NOMO-1 treated with dmso at 0.1 percent for 144 hours (cell line): Measurements from ENCODE around the gene CACNA1C.

Experiments used
- DNase-seq: peaks from one replicate; lab custom pipeline; 2025; ENCODE audit not compliant: unreplicated experiment; lab: John Stamatoyannopoulos, UW

CACNA1C gene

GRCh38 chr12:2493086-2493485 lies 440.3 kb downstream of the CACNA1C start:
- no peak for DNase-seq

DNA sequence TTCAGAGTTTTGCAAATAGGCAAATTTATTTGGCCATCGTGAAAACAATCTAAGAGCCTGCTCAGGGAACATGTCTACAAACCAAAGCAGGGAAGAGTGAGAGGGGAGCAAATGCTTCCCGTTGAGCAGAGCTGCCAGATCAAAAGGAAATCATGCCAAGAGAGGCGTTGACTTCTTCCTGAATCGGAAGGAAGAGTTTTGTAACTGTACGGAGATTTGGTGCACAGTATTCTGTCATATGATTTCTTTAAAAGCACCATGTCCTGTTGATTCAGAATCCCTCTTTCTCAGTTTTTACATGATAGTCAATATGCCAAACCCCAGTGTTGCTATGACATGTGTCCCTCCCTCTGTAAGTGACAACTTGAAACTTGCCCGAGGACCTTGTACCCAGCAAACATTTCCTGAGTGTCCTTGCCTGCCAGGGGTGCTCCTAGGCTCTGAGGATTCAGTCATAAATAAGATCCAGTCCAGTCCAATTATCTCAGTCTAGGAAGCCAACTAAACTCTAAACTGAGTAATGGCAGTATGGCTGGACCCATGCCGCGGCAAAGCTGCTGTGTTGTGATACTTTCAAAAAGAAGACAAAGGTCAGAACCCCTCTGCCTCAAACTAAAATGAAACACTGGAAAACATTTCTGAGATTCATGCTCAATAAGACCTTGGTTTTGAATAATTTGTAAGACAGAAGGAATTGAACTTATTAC lies 441.9 kb downstream of the CACNA1C start:
- no peak for DNase-seq

DNA sequence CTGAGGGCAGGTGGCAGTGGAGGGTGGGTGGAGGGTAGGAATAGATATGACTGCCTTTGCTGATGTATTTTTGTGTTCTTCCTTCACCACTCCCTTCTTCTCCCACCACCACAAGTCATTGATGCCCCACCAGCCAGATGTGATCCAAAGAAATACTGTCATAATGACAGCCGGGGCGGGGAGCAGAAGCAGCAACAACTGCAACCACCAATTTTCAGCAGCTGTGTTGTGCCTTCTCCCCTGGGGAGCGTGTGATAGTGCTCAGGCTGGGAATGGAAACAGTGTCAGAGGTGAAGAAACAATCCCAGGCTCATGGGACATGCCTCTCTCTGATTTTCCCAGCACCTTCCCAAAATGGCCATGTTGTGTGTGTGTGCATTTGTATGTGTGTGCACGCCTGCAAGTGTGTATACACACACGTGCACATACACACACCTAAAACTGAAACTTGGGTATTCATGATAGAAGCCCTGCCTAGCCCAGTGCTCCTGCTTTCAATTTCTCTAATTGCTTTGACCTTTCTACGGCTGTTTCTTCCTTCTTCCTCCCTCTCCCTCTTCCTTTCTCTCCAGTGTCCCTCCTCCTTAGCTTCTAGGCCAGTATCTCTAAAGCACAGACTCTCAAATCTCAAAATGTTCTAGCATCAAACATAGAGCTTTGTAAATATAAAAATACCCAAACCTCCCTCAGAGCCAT lies 442.8 kb downstream of the CACNA1C start:
- DNase-seq = no peak

DNA sequence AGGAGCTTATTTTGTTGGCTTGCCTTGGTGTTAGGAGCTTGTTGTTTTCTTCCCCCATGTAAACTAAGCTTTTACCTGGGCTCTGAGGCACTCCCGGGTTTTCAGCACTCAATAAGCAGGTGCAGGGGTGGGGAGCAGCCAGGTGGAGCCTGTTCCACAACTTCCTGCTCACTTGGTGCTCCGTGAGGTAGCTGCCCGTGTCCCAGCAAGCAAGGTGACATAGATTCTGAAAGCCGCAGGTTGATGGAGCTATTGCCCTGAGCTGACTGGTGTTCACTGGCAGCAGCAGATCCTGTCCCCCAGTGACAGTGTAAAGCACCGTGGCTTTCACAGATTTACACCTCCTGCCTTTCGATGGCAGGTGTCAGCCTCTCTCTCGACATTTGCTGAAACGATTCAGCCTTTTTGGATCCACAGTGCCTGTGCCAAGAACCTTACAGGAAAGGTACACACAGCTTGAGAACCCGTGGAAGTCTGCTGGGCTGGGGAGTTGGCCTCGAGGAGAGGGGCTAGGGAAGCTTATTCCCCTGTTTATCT lies 446.2 kb downstream of the CACNA1C start:
- no peak for DNase-seq

GRCh38 chr12:2501464-2502191 lies 448.8 kb downstream of the CACNA1C start:
- peak; percentile 27 for DNase-seq

- DNase-seq = no peak
These were observed 450.2 kb downstream of the CACNA1C start for GRCh38 chr12:2503036-2503435.

DNA sequence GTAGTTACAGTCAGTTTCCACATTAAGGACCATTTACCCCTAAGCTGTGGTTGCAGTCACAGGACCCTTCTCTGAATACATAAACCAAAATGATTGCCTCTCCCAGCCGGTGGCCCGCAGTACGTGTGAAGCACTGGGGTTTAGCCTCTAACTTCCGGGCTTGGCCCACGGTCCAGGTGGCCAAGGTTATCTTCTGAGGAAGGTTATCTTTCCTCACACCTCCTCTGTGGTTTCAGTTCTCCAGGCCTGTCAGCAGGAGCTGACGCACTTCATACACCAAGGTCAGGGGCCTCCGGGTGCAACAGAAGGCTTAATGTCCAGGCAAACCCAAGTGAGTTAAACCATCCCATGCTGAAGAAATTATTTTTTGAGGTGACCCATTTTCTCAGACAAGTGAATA lies 451.0 kb downstream of the CACNA1C start:
- no peak for DNase-seq

DNA sequence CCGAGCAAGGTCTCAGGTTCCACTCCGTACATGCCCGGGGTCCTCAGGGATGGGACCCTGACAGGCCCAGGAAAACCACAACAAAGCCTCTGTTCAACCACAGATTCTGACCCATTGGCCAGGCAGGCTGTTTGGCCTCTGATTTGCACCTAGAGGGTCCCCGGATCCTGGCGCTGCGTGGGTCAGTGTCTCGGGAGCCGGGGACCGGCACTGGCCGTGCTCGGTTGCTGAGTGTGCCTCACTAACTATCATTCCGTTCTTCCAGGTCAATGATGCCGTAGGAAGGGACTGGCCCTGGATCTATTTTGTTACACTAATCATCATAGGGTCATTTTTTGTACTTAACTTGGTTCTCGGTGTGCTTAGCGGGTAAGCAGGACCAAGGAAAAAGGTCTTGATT lies 451.8 kb downstream of the CACNA1C start:
- no peak for DNase-seq

- DNase-seq = no peak
These were observed 455.0 kb downstream of the CACNA1C start for GRCh38 chr12:2507814-2508213.

- DNase-seq = no peak
These were observed 456.4 kb downstream of the CACNA1C start for GRCh38 chr12:2509137-2509536.

- DNase-seq = no peak
These were observed 457.3 kb downstream of the CACNA1C start for GRCh38 chr12:2510045-2510444.

DNA sequence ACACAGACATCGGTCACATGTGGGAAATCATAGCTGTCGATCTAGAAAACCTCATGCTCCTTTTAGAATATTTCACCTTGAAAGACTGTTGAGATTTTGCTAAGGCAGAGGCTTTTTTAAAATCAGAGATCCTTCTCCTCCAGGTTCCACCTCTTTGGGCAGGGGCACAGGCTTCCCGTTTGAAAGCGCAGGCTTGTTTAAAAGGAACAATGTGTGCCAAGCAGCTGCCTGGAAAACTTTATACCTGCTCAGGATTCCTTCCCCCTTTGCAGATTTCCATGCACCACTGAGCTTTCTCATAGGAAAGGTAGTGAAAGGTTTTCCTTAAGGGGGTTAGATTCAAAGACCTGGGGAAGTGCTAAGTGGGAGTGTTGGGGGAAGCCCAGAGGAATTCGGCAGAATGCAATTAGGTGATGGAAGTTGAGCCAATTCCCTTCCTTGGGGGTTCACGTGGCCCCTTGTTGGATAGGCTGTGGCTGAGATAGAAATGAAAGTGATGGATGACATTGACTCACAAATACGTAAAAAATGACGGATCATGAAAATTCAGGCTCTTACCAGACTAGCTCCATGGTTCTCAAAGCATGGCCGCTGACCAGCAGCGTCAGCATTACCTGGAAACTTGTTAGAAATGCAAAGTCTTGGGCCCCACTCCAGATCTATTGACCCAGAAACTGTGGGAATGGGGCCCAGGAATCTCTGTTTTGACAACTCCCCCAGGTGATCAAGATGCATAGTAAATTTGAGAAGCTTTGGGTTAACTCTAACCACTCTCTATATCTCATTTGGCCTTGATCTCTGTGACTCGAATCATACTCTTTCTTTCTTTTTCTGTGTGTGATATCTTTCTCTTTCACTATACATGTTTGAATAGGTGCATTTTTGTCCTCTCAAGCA lies 460.6 kb downstream of the CACNA1C start:
- no peak for DNase-seq

- DNase-seq = no peak
These were observed 461.2 kb downstream of the CACNA1C start for GRCh38 chr12:2514038-2514340.

- DNase-seq = no peak
These were observed 468.0 kb downstream of the CACNA1C start for GRCh38 chr12:2520722-2521246.

DNA sequence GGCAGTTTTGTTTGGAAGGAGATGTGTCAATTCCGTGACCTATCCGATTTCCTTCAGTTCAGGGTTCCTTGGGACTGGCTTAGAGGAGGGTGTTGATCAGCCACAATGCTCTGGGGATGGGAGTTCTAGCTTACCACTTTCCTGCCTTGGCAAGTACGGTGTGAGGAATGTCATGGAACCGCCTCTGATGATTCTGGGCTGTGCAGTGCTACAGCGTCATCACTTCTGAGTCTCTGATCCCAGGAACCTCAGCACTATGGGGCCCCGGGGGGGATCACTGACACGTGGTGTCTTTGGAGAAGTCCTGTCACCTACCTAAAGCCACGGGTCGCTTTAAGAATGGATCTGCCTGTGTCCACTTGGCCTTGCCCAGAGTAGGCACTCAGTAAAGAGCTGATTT lies 470.5 kb downstream of the CACNA1C start:
- DNase-seq = no peak

DNA sequence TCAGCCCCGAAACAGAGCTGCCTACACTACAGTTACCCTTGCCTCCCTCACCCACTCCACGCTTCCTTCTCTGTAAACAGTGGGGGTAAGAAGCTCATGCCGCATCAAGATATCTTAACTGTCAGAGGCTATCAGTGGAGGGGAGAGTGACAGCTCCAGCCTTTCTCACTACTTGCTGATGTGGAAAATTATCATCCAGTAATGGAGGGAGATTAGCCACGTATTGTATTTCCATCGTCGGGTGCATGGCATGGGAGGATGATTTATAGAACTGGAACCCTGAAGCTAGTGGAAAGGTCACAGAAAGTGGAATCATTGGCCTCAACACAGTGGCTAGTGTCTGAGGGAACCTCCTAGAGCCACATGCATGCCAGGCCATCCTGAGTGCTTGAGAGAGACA lies 471.1 kb downstream of the CACNA1C start:
- DNase-seq = no peak

DNA sequence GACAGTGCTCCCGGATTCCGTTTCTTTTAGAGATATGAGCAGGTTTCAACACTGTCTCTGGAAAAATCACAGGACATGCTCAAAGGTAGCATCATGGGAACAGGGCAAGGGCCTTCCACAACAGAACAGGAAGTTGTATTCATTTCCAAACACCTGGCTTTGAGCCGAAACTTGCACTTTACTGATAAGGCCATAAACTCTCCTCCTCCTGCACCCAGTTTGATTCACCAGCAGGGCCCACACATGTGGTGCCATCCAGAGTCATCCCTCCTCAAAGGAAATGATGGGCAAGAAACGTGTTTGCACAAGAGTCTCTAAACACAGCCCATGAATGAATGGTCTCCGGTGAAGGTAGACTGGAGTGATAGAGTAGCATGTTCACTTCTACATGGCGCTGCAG lies 473.6 kb downstream of the CACNA1C start:
- DNase-seq = no peak

- no peak for DNase-seq
These were observed 475.2 kb downstream of the CACNA1C start for GRCh38 chr12:2528001-2528400.

DNA sequence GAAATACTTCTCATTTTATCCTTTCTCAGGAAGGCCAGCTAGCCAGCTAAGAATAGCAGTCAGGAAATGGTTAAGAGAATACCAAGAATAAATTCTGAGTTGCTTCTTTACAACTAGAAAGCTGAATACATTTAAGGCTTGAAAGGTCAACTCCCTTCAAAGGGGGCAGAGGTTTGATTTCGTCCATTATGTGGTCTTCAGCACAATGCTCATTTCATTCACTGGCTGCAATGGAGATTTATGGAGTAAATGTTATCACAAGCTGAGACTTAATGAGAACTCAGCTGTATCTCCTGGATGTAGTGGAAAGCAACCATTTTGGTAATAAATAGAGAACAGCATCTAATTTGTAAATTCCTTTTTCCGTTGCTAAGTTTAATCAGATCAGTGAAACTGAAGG lies 477.0 kb downstream of the CACNA1C start:
- DNase-seq = no peak

DNA sequence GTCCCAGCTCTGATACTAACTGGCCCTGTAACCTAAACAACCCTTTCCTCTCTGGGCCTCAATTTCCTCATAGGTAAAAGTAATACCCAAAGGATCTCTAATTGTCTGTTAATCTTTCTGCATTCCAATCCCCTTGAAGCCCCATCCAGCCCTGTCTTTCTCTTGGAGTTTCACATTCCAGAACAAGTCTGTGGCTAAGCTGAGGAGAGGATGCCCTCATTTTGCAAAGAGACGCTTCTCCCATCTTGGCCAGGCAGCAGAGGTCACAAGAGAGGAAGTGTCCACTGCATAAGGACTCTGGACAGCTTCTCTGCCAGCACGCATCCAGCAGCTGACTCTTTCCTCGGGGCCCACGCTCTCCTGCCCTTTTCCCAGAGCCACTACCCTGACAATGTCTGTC lies 478.6 kb downstream of the CACNA1C start:
- DNase-seq = no peak

GRCh38 chr12:2533036-2533435 lies 480.2 kb downstream of the CACNA1C start:
- DNase-seq = no peak
